K562 (cell line): ENCODE measurements around the gene SLC1A1. TPM values are rescaled to one million over a fixed set of nuclear protein-coding genes. Genes with fewer than 3 reads are reported as not detected.

Experiments
- ATAC-seq: fragments of 200-7000 bp; cut with Tn5 transposase; 3 replicates; pipeline ENCODE4 v1.9.1; 2020; ENCODE audit warnings: moderate library complexity
- BruUV-seq: library from RNA; stranded (reverse); fragments of 400-500 nt; replicated peaks from 2 replicates; lab custom pipeline; 2021; lab: Mats Ljungman, UMichigan
- CTCF ChIA-PET: fragments of 300-600 bp; formaldehyde crosslinking; extraction: SDS; loops from one replicate; lab custom pipeline; 2021; ENCODE audit warnings: low intra/inter-chr PET ratio; lab: Yijun Ruan, JAX
- POLR2A ChIA-PET: fragments of 300-600, 350-650 bp; sonication (Branson Sonifier 250); formaldehyde crosslinking; extraction: SDS; loops from one replicate; lab custom pipeline; 2021; ENCODE audit warnings: antibody characterized with exemption, inconsistent platforms; lab: Yijun Ruan, JAX
- DNase-seq, 4 experiments: peaks; one replicate each; pipeline versions ENCODE4 v3.0.0 to v3.0.0-alpha.2; 2011 to 2018; ENCODE audit warnings: low spot score in 3 of 4, mixed read lengths in 3 of 4; ENCODE audit errors: extremely low read depth in 1 of 4
- FAIRE-seq: peaks from 2 replicates; lab custom pipeline; 2011; peaks lifted over from hg19 to GRCh38; lab: Jason Lieb, UNC
- H2AFZ ChIP-seq: 2 replicates; pipeline ENCODE4 v1.6.0; 2011; ENCODE audit warnings: low read depth, low read length, control low read depth, inconsistent platforms
- H3K27ac ChIP-seq: fragments of 200-600 bp; 3 replicates; pipeline ENCODE4 v1.8.0; 2011; ENCODE audit warnings: low read depth, mild to moderate bottlenecking, control low read depth, inconsistent platforms, low read length, moderate library complexity, mixed read lengths; ENCODE audit errors: extremely low read depth
- H3K27me3 ChIP-seq, 2 experiments: fragments of 300-600 bp in 1 of 2; 2 replicates in 1 of 2; 3 replicates in 1 of 2; pipeline versions ENCODE4 v1.6.0 to v1.8.0; 2011; ENCODE audit warnings: inconsistent platforms in 2 of 2, low read length in 2 of 2, mild to moderate bottlenecking in 1 of 2, mixed read lengths in 1 of 2, moderate library complexity in 1 of 2; ENCODE audit not compliant: control insufficient read depth in 2 of 2, insufficient read depth in 2 of 2
- H3K36me3 ChIP-seq: fragments of 300-600 bp; 3 replicates; pipeline ENCODE4 v1.8.0; 2011; ENCODE audit warnings: mild to moderate bottlenecking, low read length, inconsistent platforms; ENCODE audit not compliant: control insufficient read depth, insufficient read depth
- H3K4me1 ChIP-seq, 2 experiments: fragments of 200-600 bp in 1 of 2; replicated peaks in 1 of 2; 2 replicates in 1 of 2; 3 replicates in 1 of 2; pipeline versions ENCODE4 v1.5.1 to v1.8.0; 2011; ENCODE audit warnings: inconsistent platforms in 2 of 2, low read length in 2 of 2, mild to moderate bottlenecking in 1 of 2, mixed read lengths in 1 of 2, moderate library complexity in 1 of 2; ENCODE audit not compliant: control insufficient read depth in 2 of 2, insufficient read depth in 2 of 2
- H3K4me2 ChIP-seq: 2 replicates; pipeline ENCODE4 v1.6.1; 2011; ENCODE audit warnings: low read length, control low read depth, inconsistent platforms, mixed read lengths; ENCODE audit not compliant: insufficient read depth
- H3K4me3 ChIP-seq: fragments of 200-600 bp; sonication (generic), shearing (Covaris generic); 2 replicates; pipeline ENCODE4 v1.5.1; 2016; ENCODE audit warnings: control low read depth, inconsistent platforms
- H3K79me2 ChIP-seq: fragments of 200-600 bp; 3 replicates; pipeline ENCODE4 v1.8.0; 2011; ENCODE audit warnings: low read length, inconsistent platforms; ENCODE audit not compliant: control insufficient read depth, insufficient read depth
- H3K9ac ChIP-seq, 2 experiments: 2 replicates each; pipeline versions ENCODE4 v1.6.0 to v1.6.1; 2011; ENCODE audit warnings: low read depth in 2 of 2, low read length in 2 of 2, control low read depth in 1 of 2, inconsistent platforms in 1 of 2, mild to moderate bottlenecking in 1 of 2, mixed read lengths in 1 of 2; ENCODE audit not compliant: insufficient read depth in 1 of 2
- H3K9me1 ChIP-seq: one replicate; pipeline ENCODE4 v1.6.0; 2011; ENCODE audit warnings: inconsistent platforms, mild to moderate bottlenecking, low read length, moderate library complexity; ENCODE audit not compliant: control insufficient read depth, insufficient read depth
- H3K9me3 ChIP-seq: replicated peaks from 2 replicates; pipeline ENCODE4 v1.5.1; 2011; ENCODE audit warnings: low read depth, low read length, inconsistent platforms; ENCODE audit not compliant: control insufficient read depth, insufficient read depth
- H4K20me1 ChIP-seq: replicated peaks from 2 replicates; pipeline ENCODE4 v1.6.1; 2011; ENCODE audit warnings: low read length, inconsistent platforms, mixed read lengths; ENCODE audit not compliant: control insufficient read depth, insufficient read depth
- ATF3 ChIP-seq, 2 experiments: fragments of 450-650 bp in 1 of 2; sonication (generic) in 1 of 2; formaldehyde crosslinking in 1 of 2; IDR thresholded peaks in 1 of 2; conservative IDR thresholded peaks in 1 of 2; 2 replicates each; pipeline versions ENCODE4 v1.6.1 to v1.8.1; 2016 to 2023; ENCODE audit warnings: mild to moderate bottlenecking in 2 of 2, moderate library complexity in 2 of 2, inconsistent platforms in 1 of 2, missing genetic modification reagents in 1 of 2
- CEBPG ChIP-seq, 3 experiments: fragments of 200-800 bp in 1 of 3; sonication (Bioruptor generic) in 1 of 3; sonication (generic) in 1 of 3; formaldehyde crosslinking in 1 of 3; IDR thresholded peaks in 2 of 3; conservative IDR thresholded peaks in 1 of 3; 2 replicates each; pipeline versions ENCODE4 v1.6.1 to v1.8.0; 2016 to 2022; ENCODE audit warnings: missing compliant biosample characterization in 2 of 3, missing genetic modification characterization in 2 of 3, mild to moderate bottlenecking in 1 of 3, missing genetic modification reagents in 1 of 3
- CLOCK ChIP-seq: fragments of 250-450 bp; sonication (Bioruptor Pico); IDR thresholded peaks from 2 replicates; pipeline ENCODE4 v1.4.0; 2020; ENCODE audit warnings: mild to moderate bottlenecking, moderate library complexity, borderline replicate concordance
- HDAC2 ChIP-seq: fragments of 450-650 bp; IDR thresholded peaks from 2 replicates; pipeline ENCODE4 v1.6.1; 2016; ENCODE audit warnings: mild to moderate bottlenecking
- HNRNPL ChIP-seq: fragments of 200-400 bp; formaldehyde crosslinking; IDR thresholded peaks from 2 replicates; pipeline ENCODE4 v1.6.1; 2017; ENCODE audit warnings: low read depth, mild to moderate bottlenecking, low read length
- MCM7 ChIP-seq, 2 experiments: fragments of 450-650 bp; IDR thresholded peaks; 2 replicates each; pipeline ENCODE4 v1.6.1; 2016 to 2018
- NFRKB ChIP-seq: fragments of 450-650 bp; IDR thresholded peaks from 2 replicates; pipeline ENCODE4 v1.6.1; 2016; ENCODE audit warnings: low read depth
- RBM22 ChIP-seq: fragments of 200-400 bp; formaldehyde crosslinking; IDR thresholded peaks from 2 replicates; pipeline ENCODE4 v1.6.1; 2018; ENCODE audit warnings: low read length, low read depth; ENCODE audit not compliant: poor library complexity, severe bottlenecking
- RBM25 ChIP-seq: fragments of 200-400 bp; formaldehyde crosslinking; IDR thresholded peaks from 2 replicates; pipeline ENCODE4 v1.6.1; 2018; ENCODE audit warnings: low read length, low read depth, moderate library complexity; ENCODE audit not compliant: severe bottlenecking
- SIX5 ChIP-seq, 2 experiments: IDR thresholded peaks; 2 replicates each; pipeline ENCODE4 v1.6.1; 2011; ENCODE audit warnings: low read length in 2 of 2, borderline replicate concordance in 1 of 2, low read depth in 1 of 2, mild to moderate bottlenecking in 1 of 2, moderate library complexity in 1 of 2; ENCODE audit not compliant: insufficient read depth in 1 of 2
- TAF7 ChIP-seq: fragments of 450-650 bp; IDR thresholded peaks from 2 replicates; pipeline ENCODE4 v1.6.1; 2016; ENCODE audit warnings: missing genetic modification characterization, missing compliant biosample characterization
- ZEB2 ChIP-seq: fragments of 450-650 bp; IDR thresholded peaks from 2 replicates; pipeline ENCODE4 v1.6.1; 2016
- ZNF280A ChIP-seq: fragments of 450-650 bp; IDR thresholded peaks from 2 replicates; pipeline ENCODE4 v1.6.1; 2018; ENCODE audit warnings: mild to moderate bottlenecking, low read depth; ENCODE audit not compliant: partially characterized antibody
- ZNF354B ChIP-seq: fragments of 250-450 bp; sonication (Bioruptor Pico); IDR thresholded peaks from 2 replicates; pipeline ENCODE4 v1.4.0; 2020
- whole genome bisulfite sequencing: fragments of 100-300 bp; shearing (Covaris generic); methylation state at CpG from one replicate; pipeline ENCODE4 v1.1.6; 2016; ENCODE audit warnings: low coverage, mixed read lengths; ENCODE audit not compliant: insufficient coverage; ENCODE audit errors: missing lambda C conversion rate; 5-methylcytosine and 5-hydroxymethylcytosine counted together
- in situ Hi-C: fragments of 300-500 bp; cut with MboI; formaldehyde crosslinking; loops from 4 replicates; pipeline ENCODE4 v1.15.0; 2018; ENCODE audit warnings: inconsistent platforms, mixed read lengths
- intact Hi-C: fragments of 100-400 bp; cut with micrococcal nuclease; formaldehyde crosslinking; loops from 2 replicates; pipeline ENCODE4 v1.14.2; 2022
- polyA plus RNA-seq, 8 experiments: library from polyadenylated mRNA; depleted of rRNA in 4 of 8; stranded (reverse) in 5 of 8; unstranded in 3 of 8; fragments of >200 nt; fragmentation: Nextera tagmentation in 2 of 8; fragmentation: Illumina TruSeq in 1 of 8; extraction: Ambion mirVana in 2 of 8; extraction: Trizol in 1 of 8; gene quantifications; 2 replicates each; pipeline versions ENCODE4 v1.2.1 to v1.2.3, GENCODE V29; 2011 to 2014; ENCODE audit warnings: inconsistent platforms in 1 of 8, missing spikeins in 1 of 8
- total RNA-seq, 7 experiments: library from RNA; depleted of rRNA in 6 of 7; stranded (reverse); fragments of >200 nt in 6 of 7; fragmentation: Illumina TruSeq in 2 of 7; extraction: Trizol in 2 of 7; gene quantifications; 2 replicates each; pipeline versions ENCODE4 v1.2.1 to v1.2.3, GENCODE V29; 2011 to 2021; ENCODE audit warnings: low replicate concordance in 1 of 7

The SLC1A1 gene
- total and polyA plus RNA-seq, 9 of the 15 experiments (the other 6 are each of a cell fraction or from before 2014, with no cell fraction given), result 0.11 to 0.16 TPM; not detected in 7

GRCh38 chr9:4461437-4461836, 28.8 kb upstream of the SLC1A1 start (continued):
- TF ChIP-seq RBM25 (peak; percentile 23), ZNF354B (no peak), MCM7 (IDR thresholded peaks at IDR 0.05) (no peak), ZNF280A (no peak), ZEB2 (no peak), HNRNPL (no peak)

- Histone ChIP-seq H3K4me3 (no peak overlapping the region), H3K79me2 (no peaks in the 10 kb centered on the region), H3K9me1 (no peaks in the 10 kb centered on the region), H2AFZ (no peak overlapping the region), H3K4me1 (no peaks in the 10 kb centered on the region), H3K27ac (no peak overlapping the region), H3K9ac (no peak overlapping the region), H3K4me2 (no peak overlapping the region), H3K27me3 (no peaks in the 10 kb centered on the region), H3K9me3 (no peaks in the 10 kb centered on the region), H3K36me3 (no peaks in the 10 kb centered on the region), H4K20me1 (no peaks in the 10 kb centered on the region)
- in situ Hi-C loops (no loop called here), intact Hi-C loops (no loop called here)
- DNase-seq (no peak), FAIRE-seq (no peak), ATAC-seq (no peak)
- BruUV-seq, result no TSS peak
- WGBS, result 3% methylated on average over 3 of the region's 3 CpGs
- ChIA-PET CTCF (no interaction called here), POLR2A (no interaction called here)
- TF ChIP-seq RBM22, result no peak
- no peak for TF ChIP-seq TAF7 (tag)
- TF ChIP-seq CEBPG (CRISPR knock-in tag; IDR thresholded peaks at IDR 0.05), result no peak
- TF ChIP-seq CEBPG (tag; conservative IDR thresholded peaks at IDR 0.05 in 1 of 2, IDR thresholded peaks at IDR 0.05 in 1 of 2), result peak; percentile 22 to 55; a peak in 2 of 4 replicates
- TF ChIP-seq NFRKB, result no peak
- TF ChIP-seq SIX5 (IDR thresholded peaks at IDR 0.05; ENCODE audit: borderline replicate concordance in 1 of 2, insufficient read depth in 1 of 2, low read depth in 1 of 2, low read length in 2 of 2), result no peak
- TF ChIP-seq ATF3 (IDR thresholded peaks at IDR 0.05), result peak; percentile 45; the same call in 1 of the 2 replicates
- TF ChIP-seq ATF3 (CRISPR knock-in tag; conservative IDR thresholded peaks at IDR 0.05), result no peak
- no peak for TF ChIP-seq CLOCK (CRISPR knock-in tag)
- TF ChIP-seq HDAC2, result no peak
These were observed 26.4 kb upstream of the SLC1A1 start for GRCh38 chr9:4463824-4464223.
